K562 (cell line): ENCODE data around the gene UTP15. TPM values are rescaled to one million over a fixed set of nuclear protein-coding genes. Genes with fewer than 3 reads are reported as not detected.

Source experiments
- ARNT ChIP-seq, 2 experiments: fragments of 450-650 bp; IDR thresholded peaks; 2 replicates each; pipeline ENCODE4 v1.6.1; 2016; ENCODE audit warnings: mild to moderate bottlenecking in 1 of 2
- ATF7 ChIP-seq: fragments of 450-650 bp; IDR thresholded peaks from 2 replicates; pipeline ENCODE4 v1.7.1; 2014; ENCODE audit warnings: mild to moderate bottlenecking, moderate library complexity
- C11orf30 ChIP-seq: fragments of 450-650 bp; IDR thresholded peaks from 2 replicates; pipeline ENCODE4 v1.6.1; 2016; ENCODE audit warnings: low read depth, mild to moderate bottlenecking
- CREB1 ChIP-seq, 2 experiments: sonication (generic) in 1 of 2; formaldehyde crosslinking in 1 of 2; IDR thresholded peaks; 2 replicates each; pipeline versions ENCODE4 v1.6.1 to v1.8.0; 2012 to 2022; ENCODE audit warnings: inconsistent platforms in 1 of 2, mild to moderate bottlenecking in 1 of 2, missing genetic modification reagents in 1 of 2, moderate library complexity in 1 of 2
- EP400 ChIP-seq: fragments of 450-650 bp; IDR thresholded peaks from 2 replicates; pipeline ENCODE4 v1.6.1; 2017; ENCODE audit warnings: antibody characterized with exemption, mild to moderate bottlenecking, moderate library complexity
- HNRNPLL ChIP-seq: fragments of 200-400 bp; formaldehyde crosslinking; IDR thresholded peaks from 2 replicates; pipeline ENCODE4 v1.6.1; 2017; ENCODE audit warnings: low read length, low read depth, mild to moderate bottlenecking; ENCODE audit not compliant: poor library complexity, severe bottlenecking
- MBD2 ChIP-seq: sonication (generic); IDR thresholded peaks from 2 replicates; pipeline ENCODE4 v1.6.1; 2016; ENCODE audit warnings: low read depth, borderline replicate concordance
- MLLT1 ChIP-seq, 2 experiments: fragments of 450-650 bp; IDR thresholded peaks; 2 replicates each; pipeline ENCODE4 v1.6.1; 2016
- PURB ChIP-seq: sonication (generic); formaldehyde crosslinking; IDR thresholded peaks from 2 replicates; pipeline ENCODE4 v1.9.0; 2021; ENCODE audit warnings: low read depth, mild to moderate bottlenecking, missing genetic modification reagents
- RAD51 ChIP-seq: fragments of 450-650 bp; IDR thresholded peaks from 2 replicates; pipeline ENCODE4 v1.7.1; 2016; ENCODE audit warnings: low read depth, mild to moderate bottlenecking, borderline replicate concordance
- TBL1XR1 ChIP-seq, 2 experiments: IDR thresholded peaks; 2 replicates each; pipeline ENCODE4 v1.6.1; 2012; ENCODE audit warnings: improper control_type of control experiment in 2 of 2, low read length in 2 of 2, mild to moderate bottlenecking in 1 of 2
- ZBTB11 ChIP-seq, 3 experiments: fragments of 200-800 bp in 1 of 3; fragments of 250-450 bp in 1 of 3; fragments of 450-650 bp in 1 of 3; sonication (Bioruptor Pico) in 1 of 3; sonication (Bioruptor generic) in 1 of 3; formaldehyde crosslinking in 1 of 3; IDR thresholded peaks; 2 replicates each; pipeline versions ENCODE4 v1.6.1 to v1.8.0; 2016 to 2022; ENCODE audit warnings: mild to moderate bottlenecking in 2 of 3, missing genetic modification characterization in 2 of 3, missing compliant biosample characterization in 1 of 3, moderate library complexity in 1 of 3
- ZBTB12 ChIP-seq: fragments of 250-450 bp; sonication (Bioruptor Pico); IDR thresholded peaks from 2 replicates; pipeline ENCODE4 v1.4.0; 2020
- ZBTB17 ChIP-seq: fragments of 450-650 bp; formaldehyde crosslinking; IDR thresholded peaks from 2 replicates; pipeline ENCODE4 v1.4.0; 2020; ENCODE audit warnings: mild to moderate bottlenecking
- ZZZ3 ChIP-seq: fragments of 450-650 bp; IDR thresholded peaks from 2 replicates; pipeline ENCODE4 v1.6.1; 2016; ENCODE audit warnings: antibody characterized with exemption, mild to moderate bottlenecking, moderate library complexity
- polyA plus RNA-seq, 8 experiments: library from polyadenylated mRNA; depleted of rRNA in 4 of 8; stranded (reverse) in 5 of 8; unstranded in 3 of 8; fragments of >200 nt; fragmentation: Nextera tagmentation in 2 of 8; fragmentation: Illumina TruSeq in 1 of 8; extraction: Ambion mirVana in 2 of 8; extraction: Trizol in 1 of 8; gene quantifications; 2 replicates each; pipeline versions ENCODE4 v1.2.1 to v1.2.3, GENCODE V29; 2011 to 2014; ENCODE audit warnings: inconsistent platforms in 1 of 8, missing spikeins in 1 of 8
- total RNA-seq, 7 experiments: library from RNA; depleted of rRNA in 6 of 7; stranded (reverse); fragments of >200 nt in 6 of 7; fragmentation: Illumina TruSeq in 2 of 7; extraction: Trizol in 2 of 7; gene quantifications; 2 replicates each; pipeline versions ENCODE4 v1.2.1 to v1.2.3, GENCODE V29; 2011 to 2021; ENCODE audit warnings: low replicate concordance in 1 of 7
- TF ChIP-seq, protein P1 (sequence below): sonication (generic); formaldehyde crosslinking; IDR thresholded peaks from 2 replicates; pipeline ENCODE4 v1.9.0; 2022; ENCODE audit warnings: mild to moderate bottlenecking, missing genetic modification reagents
- TF ChIP-seq, protein P2 (sequence below): fragments of 450-650 bp; formaldehyde crosslinking; IDR thresholded peaks from 2 replicates; pipeline ENCODE4 v1.4.0; 2020; ENCODE audit warnings: mild to moderate bottlenecking, moderate library complexity

The UTP15 gene
- total and polyA plus RNA-seq, 9 of the 15 experiments (the other 6 are each of a cell fraction or from before 2014, with no cell fraction given) = 28.1 to 49.3 (median 37.0) TPM

DNA sequence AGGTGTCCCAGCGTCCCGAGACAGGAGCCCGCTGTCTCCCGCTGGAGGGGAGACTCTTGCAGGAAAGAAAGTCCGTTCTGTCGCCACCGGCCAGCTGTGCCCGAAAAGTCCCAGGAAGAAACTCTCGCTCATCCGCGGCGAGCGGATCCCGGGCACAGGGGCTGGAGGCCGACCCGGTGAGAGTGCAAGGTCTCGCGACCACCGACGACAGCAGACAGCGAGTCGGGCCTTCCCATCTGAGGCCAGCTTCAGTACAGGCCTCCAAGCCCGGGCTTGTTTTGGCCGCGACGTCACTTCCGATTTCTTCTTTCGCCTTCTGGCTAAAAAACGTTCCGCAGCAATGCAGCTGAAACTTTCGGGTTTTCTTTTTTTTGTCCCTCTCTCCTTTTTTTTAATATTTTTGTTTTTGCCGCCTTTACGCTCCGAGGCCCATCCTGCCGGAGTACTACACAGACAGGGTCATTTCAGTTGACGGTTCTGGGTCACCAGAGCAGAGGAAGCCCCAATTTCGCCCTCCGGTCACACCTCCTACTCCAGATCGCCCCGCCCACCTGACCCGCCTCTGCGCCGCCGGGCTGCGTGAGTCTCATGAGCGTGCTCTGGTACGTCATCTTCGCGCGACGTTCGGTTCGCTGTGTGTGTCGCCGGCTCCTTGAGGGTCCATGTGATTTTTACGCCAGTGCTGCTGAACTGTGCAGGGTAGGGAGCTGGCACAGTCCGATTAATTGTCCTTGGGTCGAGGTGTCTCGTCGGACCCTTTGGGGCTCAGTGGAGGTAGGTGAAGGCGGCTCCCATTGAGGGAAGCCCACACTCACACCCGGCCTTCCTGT lies at the start of gene UTP15, which contains the start of gene ANKRA2 (continued):
- TF ChIP-seq, protein P1, sequence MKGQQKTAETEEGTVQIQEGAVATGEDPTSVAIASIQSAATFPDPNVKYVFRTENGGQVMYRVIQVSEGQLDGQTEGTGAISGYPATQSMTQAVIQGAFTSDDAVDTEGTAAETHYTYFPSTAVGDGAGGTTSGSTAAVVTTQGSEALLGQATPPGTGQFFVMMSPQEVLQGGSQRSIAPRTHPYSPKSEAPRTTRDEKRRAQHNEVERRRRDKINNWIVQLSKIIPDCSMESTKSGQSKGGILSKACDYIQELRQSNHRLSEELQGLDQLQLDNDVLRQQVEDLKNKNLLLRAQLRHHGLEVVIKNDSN = peak; percentile 86
- peak; percentile 60; the same call in 1 of the 2 replicates for TF ChIP-seq RAD51
- 0 out of 4 replicates have a peak, but pooled peaks of 1 of the 2 experiments have one; percentile 52 for TF ChIP-seq ARNT (IDR thresholded peaks at IDR 0.05)
- TF ChIP-seq C11orf30 = peak; percentile 91
- TF ChIP-seq ZBTB12 = peak; percentile 91
- TF ChIP-seq HNRNPLL = peak; percentile 31
- peak; percentile 79 for TF ChIP-seq ATF7
- peak in 1 of 2 experiments; percentile 84; a peak in 2 of 4 replicates for TF ChIP-seq TBL1XR1 (IDR thresholded peaks at IDR 0.05; ENCODE audit: low read length in 2 of 2)
- 0 out of 2 replicates have a peak, but pooled peaks have one; percentile 32 for TF ChIP-seq ZBTB17 (CRISPR knock-in tag)
- TF ChIP-seq PURB (CRISPR knock-in tag) = no peak
- TF ChIP-seq MBD2 = peak; percentile 61; the same call in 1 of the 2 replicates
- TF ChIP-seq CREB1 (IDR thresholded peaks at IDR 0.05) = peak; percentile 98
- peak; percentile 97 for TF ChIP-seq CREB1 (CRISPR knock-in tag; IDR thresholded peaks at IDR 0.05)
- TF ChIP-seq, protein P2, sequence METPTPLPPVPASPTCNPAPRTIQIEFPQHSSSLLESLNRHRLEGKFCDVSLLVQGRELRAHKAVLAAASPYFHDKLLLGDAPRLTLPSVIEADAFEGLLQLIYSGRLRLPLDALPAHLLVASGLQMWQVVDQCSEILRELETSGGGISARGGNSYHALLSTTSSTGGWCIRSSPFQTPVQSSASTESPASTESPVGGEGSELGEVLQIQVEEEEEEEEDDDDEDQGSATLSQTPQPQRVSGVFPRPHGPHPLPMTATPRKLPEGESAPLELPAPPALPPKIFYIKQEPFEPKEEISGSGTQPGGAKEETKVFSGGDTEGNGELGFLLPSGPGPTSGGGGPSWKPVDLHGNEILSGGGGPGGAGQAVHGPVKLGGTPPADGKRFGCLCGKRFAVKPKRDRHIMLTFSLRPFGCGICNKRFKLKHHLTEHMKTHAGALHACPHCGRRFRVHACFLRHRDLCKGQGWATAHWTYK = peak; percentile 46; the same call in 1 of the 2 replicates
- TF ChIP-seq MLLT1 (IDR thresholded peaks at IDR 0.05) = peak; percentile 36 to 49; a peak in 1 of 4 replicates
- TF ChIP-seq ZZZ3 = peak; percentile 86
- TF ChIP-seq EP400 = peak; percentile 92
- TF ChIP-seq ZBTB11 (CRISPR knock-in tag; IDR thresholded peaks at IDR 0.05) = peak in 1 of 3 experiments; percentile 81; a peak in 2 of 6 replicates
